ENCODE data around the gene DENND1A.
"Not testable (repeated sequence)": the region's sequence is repeated elsewhere in the genome, so short reads cannot be mapped to it uniquely, and the experiment has no call there.

The DENND1A gene

DNA sequence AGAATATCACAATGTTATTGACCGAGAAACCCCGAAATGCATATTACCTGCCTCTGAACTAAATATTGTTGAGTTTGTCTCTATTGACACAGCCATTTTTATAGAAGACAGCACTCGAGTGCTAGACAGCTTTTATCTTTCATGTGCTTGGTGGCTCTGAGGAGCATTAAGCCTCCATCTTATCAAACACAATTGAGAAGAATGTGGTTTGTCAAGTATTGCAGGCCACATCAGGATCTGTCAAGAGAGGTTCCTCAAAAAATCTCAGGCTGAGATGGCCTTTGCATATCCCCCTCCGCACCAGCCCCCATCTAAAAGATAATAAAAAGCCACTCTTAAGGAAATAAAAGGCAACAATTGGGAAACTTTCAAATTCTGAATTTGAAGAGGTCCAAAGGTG is 284.8 kb downstream of the DENND1A start:
- DNase-seq = no peak

DNA sequence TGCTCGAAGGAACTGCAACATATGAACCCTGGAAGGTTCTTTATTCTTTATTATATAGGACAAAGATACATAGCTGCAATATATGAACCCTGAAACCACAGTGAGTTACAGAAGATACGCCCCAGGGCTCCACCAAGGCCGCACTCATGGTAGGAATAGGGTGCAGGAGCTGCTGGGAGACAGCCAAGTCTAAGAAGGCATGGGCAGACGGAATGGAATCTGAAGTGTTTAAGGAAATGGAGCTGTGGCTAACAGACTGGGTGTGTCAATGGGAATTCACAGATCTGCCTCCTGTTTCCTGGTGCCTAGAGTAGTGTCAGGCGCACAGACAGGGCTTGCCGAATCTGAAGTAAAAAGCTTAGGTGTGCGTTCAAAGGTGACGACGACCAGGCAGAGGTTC is 286.4 kb downstream of the DENND1A start:
- DNase-seq = no peak

DNA sequence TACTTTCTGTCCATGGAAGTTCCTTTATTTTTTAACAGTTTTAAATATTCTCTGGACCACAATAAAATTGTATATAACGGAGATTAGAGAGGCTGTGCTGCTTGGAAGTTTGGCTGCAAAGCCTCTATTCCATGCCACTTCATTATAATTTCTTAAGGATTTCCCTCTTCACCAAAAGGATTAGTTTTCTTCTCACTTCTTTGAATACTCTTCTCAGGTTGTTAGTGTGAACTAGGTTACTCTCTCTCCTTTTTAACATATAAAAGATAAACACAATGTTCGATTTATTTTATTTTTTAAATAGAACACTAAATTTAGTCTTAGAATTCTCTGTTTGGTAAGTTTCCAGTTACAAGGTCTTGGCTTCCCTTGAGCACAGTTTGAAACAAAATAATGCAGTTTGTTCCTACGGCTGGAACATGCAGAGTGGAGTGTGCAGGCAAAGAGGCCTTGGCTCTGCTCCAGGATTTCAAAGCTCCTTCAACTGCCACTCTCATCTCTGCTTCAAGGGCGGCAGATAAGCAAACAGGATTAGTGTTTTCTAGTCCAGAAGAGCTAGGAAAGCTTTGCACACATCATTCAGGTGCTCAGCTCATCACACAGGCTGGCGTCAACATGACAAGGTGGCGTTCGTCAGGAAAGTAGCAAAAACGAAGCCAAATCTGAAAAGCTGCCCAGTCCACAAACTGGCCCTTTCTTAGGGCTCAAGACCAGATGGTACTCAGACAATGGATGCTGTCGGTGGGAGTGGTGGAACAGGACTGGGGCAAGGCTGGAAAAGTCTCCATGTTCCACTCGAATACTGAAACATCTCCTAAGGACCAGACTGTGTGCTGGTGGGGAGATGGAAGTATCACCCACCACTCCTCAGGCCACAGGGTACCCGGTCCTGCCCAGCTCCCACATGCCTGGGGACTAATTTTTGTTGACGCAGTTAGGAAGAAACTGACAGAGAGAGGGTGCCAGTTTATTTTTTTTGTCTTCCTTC is 287.3 kb downstream of the DENND1A start:
- DNase-seq = no peak

DNA sequence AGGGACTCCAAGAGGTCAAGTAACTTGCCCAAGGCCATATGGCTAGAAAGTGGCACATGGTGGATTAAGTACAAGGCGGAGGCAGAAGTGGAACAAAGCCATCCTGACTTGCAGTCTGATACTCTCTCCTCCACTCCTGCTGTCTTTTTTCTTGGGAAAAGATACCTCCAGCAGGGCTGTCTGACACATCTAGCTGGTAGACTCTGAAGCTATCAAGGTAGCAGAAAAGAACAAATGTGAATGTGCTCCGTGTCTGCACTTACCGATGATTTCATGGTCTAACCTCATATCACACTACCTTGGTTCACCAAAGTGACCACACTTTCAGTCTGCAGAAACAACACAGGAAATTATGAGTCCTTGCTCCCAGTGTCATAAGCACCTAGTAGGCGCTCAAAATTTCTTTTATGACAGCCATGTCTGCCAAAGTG is 289.1 kb downstream of the DENND1A start:
- DNase-seq = no peak

- DNase-seq = no peak
These were observed 290.2 kb downstream of the DENND1A start for GRCh38 chr9:123639743-123640142.

DNA sequence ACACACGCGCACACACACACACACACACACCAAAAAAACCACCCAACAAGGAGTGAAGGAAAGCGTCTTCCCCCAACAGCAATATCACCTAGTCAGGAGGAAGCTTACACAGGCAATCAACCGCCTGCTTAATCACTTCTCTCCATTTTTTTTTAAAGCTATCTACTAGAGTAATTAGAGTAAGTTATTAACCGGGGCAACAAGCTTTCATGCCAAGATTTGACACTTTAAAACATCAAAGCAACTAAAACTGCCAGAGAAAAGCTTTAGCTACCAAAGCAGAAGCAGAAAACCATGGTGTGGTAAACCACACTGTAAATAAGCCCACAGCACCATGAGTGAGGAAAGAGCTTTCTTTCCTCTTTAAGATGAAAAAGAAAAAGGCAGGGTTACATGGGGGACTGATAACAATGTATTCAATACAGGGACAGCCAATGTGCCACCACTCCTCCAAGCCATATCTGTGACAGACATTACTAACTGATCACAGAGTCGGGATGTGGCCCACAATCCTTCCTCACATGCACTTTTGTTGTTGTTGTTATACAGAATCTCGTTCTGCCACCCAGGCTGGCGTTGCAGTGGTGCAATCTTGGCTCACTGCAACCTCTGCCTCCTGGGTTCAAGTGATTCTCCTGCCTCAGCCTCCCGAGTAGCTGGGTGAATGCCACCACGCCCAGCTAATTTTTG is 291.8 kb downstream of the DENND1A start:
- DNase-seq = no peak

GRCh38 chr9:123637606-123637944 is 292.4 kb downstream of the DENND1A start:
- no peak for DNase-seq

DNA sequence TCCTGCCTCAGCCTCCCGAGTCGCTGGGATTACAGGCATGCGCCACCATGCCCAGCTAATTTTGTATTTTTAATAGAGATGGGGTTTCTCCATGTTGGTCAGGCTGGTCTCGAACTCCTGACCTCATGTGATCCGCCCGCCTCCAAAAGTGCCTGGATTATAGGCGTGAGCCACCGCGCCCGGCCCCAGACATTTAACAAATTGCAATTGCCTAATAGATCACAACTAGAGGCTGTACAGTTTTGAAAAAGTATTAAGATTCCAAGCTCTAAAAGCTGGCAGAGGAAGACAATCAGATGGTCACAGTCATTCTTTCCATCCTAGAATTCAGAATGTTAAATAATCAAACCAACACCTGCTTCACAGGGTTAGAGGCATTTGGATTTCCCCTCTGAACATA is 293.1 kb downstream of the DENND1A start:
- DNase-seq = not testable (repeated sequence)

GRCh38 chr9:123631862-123632261 is 298.1 kb downstream of the DENND1A start:
- no peak for DNase-seq

DNA sequence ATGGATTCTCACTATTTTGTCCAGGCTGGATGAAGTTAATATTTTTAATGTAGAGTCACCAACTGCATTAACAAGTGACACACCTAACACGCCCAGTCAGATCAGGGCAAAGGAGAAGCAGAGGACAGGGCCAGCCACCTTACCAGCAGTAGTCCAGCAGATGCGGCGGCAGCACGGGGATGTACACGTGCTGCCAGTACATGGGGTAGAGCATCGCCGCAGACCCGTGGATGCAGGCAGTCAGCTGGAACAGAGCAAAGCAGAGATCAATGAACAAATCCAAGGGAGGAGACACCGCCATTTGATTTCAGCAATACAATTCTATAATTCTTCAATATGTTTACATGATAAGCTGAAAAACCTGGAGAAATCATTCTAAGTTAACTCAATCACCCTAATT is 299.7 kb downstream of the DENND1A start:
- no peak for DNase-seq

DNA sequence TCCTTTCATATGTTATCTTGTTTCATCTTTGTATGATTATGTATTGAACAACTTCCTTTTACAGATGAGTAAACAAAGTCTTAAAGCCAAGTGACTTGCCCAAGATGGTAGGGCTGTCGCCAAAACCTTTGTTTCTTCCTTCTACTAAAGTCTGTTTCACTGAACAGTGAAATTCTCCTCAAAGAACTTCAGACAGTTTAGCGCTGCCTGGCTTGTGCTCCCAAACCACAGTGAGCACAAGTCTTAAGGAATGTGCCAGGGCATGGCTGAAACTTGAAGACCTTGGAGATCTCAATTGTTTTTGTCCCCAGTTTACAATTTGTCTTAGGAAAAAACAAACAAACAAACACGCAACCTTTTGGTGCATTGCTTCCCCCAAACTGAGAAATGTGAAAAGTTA is 300.4 kb downstream of the DENND1A start:
- no peak for DNase-seq

GRCh38 chr9:123622711-123623241 is 307.1 kb downstream of the DENND1A start:
- no peak for DNase-seq

- no peak for DNase-seq
These were observed 309.7 kb downstream of the DENND1A start for GRCh38 chr9:123620239-123620638.

DNA sequence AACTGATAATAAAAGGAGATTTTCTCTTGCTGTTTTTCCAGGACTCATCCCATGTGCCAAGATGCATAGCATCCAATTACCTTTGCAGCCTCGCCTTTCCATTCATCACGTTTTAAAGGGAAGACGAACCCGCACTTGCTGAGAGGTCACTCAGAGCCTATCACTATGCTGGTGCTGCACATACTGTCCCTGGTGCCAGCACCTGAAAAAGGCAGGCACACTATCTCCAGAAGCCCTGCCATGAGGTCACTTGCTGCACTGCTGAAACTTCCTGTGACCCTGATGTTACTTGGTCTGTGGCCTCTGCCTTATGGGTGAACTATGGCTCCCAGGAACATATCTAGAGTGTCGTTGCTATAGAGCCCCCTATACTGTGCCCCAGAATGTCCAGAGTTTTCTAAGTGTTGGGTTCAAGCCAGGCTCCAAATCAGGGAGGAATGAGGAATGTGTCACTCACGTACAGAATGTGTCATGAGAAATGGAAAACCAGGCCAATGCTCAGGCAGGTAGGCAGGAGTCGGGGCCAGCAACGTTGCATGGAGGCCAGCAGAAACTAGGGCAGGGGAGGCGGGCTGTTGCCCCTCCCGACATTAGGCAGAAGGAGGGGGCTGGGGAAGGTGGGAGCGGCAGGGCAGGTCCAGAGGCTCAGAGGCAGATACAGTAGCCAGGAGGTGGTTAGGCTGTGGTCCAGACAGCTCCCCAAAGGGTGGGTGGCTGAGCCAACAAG is 311.8 kb downstream of the DENND1A start:
- DNase-seq = no peak

DNA sequence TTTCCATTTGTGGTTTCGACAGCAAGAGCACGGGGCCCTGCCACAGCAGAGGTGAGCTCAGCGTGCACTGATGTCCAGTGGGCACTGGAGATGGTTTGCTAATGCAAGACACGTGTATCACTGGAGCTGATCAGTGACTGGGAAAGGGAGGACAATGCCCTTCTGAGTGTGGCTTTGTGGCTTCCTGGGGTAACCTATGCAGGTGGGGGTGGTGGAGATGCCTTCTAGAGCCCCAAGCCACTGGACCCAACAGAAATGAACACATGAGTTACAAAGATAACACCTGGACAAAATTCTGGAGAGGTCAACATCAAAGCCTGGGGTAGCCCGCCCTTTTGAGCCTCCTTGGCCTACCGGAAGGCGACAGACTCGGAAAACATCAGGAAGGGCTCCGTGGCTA is 312.6 kb downstream of the DENND1A start:
- no peak for DNase-seq

DNA sequence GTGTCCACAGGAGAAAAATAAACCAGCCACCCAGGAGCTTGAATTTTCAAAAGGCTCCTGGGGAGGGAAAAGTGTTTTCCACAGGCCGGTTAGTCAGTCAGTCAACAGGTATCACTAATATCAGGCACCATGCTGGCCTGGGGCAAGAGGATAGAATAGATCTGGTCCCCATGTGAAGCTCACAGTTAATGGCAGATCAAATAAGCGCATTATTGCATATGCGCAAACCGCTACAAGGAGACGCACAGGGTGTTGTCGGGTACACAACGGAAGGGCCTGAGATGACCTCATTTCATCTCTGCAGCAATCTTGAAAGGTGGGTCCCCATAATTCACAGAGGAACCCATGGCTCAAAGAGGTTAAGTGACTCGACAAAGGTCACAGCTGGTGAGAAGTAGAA is 313.2 kb downstream of the DENND1A start:
- DNase-seq = no peak

DNA sequence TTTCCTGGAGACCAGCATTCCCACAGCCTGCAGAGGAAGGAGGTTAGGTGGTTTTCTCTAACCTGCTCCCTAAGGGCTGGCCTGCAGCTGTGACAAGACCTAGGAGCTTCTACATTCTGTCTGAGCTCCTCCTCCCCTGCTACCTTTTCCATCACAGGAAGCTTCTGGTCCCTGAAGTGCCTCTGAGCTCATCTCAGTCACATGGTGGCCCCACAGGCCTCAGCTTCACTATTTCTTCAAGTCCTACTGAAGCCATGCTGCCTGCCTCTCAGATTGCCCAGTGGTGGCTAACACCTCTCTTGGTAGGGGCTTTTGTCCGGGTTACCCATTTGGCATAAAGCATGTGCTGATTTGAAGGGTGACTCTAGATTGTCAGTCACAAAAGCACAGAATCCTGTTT is 314.5 kb downstream of the DENND1A start:
- no peak for DNase-seq

DNA sequence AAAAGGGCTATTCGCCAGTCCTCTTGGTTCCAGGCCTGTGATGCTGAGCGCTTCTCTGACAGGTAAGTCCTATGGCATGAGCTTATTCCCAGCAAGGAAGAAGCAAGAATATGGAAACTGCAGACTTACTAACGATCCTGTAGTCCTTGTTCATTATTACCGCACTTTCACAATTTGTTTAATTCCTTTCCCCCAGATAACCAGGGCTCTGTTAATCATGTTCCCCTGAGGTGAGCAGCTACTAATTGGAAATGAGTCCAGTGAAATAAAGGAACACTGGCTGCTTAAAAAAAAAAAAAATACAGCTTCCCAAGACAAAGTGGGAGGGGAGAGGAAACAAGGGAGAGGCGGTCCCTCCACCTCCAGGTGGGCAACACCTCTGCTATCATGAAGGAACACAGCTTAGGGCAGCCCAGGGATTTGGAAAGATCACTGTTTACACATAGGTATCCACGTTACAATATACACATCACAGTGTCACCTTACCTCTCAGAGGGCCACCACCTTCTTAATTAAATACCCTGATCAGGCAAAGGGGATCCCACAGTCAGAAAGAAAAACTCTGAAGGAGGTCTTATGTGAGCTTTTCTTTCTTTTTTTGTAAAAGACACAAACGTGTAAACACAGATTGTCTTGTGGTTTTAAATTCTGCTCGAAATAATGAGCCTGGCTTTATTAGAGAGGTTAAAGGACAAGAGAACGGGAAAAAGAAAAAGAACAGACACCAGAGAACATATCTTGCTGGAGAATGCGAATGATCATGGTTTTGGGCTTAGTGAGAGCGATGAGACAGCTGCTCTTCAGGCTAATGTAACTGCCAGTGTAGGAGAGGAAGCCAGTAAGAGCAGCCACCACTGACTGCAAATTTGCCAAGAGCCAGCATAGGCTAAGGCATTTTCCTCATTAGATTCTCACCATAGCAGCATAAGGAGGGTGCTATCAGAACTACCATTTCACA is 315.3 kb downstream of the DENND1A start:
- DNase-seq = no peak

GRCh38 chr9:123611226-123611625 is 318.7 kb downstream of the DENND1A start:
- DNase-seq = no peak

DNA sequence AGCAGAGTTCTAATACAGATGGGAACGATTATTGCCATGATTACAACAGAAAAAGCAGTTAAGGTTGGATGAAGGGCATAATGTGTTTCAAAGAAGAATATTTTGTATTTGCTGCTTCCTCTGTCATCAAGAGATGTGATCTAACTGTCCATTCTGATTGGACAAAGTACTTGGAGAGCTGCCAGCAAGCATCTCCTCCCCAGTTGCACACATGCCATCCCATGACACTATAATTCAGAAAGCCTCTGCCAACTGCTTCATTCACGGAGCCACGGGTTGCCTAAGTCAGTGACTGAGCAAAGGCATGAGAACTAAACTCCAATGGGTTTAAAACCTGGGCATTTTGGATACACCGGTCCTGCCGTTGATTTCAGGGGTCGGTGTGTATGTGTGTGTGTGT is 320.1 kb downstream of the DENND1A start:
- no peak for DNase-seq

- no peak for DNase-seq
These were observed 321.8 kb downstream of the DENND1A start for GRCh38 chr9:123608104-123608503.

- DNase-seq = no peak
These were observed 322.4 kb downstream of the DENND1A start for GRCh38 chr9:123607479-123607878.

All from stimulated activated naive CD4-positive, alpha-beta T cell treated with Interleukin-2 at 50 U/mL for 16 hours (primary cell).